Measurements from ENCODE around the gene HRCT1.

DNA sequence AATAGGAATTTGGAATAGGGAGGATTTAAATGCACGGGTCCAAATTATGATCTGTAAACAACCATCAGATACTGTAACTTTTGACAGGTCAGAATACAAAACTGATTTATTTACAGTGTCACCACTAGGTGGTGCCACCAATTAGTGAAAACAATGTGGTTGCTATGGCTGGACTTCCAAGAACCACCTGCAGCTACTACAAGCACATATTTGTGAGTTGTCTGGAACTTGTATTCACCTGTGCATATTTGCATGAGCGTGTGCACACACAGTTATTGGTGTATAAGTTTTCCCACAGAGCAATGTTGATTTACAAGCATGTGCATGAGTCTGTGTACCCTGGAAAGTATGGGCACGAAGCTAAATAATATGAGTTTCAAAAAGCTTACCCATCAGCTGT is 3.0 kb upstream of the HRCT1 start:
- TF ChIP-seq POLR2A (IDR thresholded peaks at IDR 0.05; ENCODE audit: low read depth, low read length) (no peak), POLR2AphosphoS5 (IDR thresholded peaks at IDR 0.05; ENCODE audit: low read depth, low read length) (no peak)

Data from GM12892 (cell line).